Thyroid gland (tissue), 4 donors: ENCODE results near the gene IBTK.

Experiments used
- CTCF ChIP-seq, 6 experiments: fragments of 200-600 bp in 3 of 6; fragments of 450-650 bp in 3 of 6; sonication (generic) in 3 of 6; IDR thresholded peaks; one replicate each; pipeline ENCODE4 v1.5.1; 2016 to 2019; ENCODE audit warnings: antibody characterized with exemption in 6 of 6, mild to moderate bottlenecking in 2 of 6, inconsistent platforms in 1 of 6, moderate library complexity in 1 of 6
- POLR2A ChIP-seq, 2 donors: fragments of 450-650 bp; IDR thresholded peaks; one replicate each; pipeline ENCODE4 v1.6.1; 2017; ENCODE audit warnings: antibody characterized with exemption in 2 of 2, mild to moderate bottlenecking in 2 of 2, moderate library complexity in 1 of 2

GRCh38 chr6:82268301-82268846, 20.8 kb upstream of the IBTK start:
- TF ChIP-seq CTCF (IDR thresholded peaks at IDR 0.05) (no peak), POLR2A (IDR thresholded peaks at IDR 0.05) (no peak)
